ENCODE results near the gene CHN2.

Gene CHN2

GRCh38 chr7:29505931-29506330, 311.4 kb downstream of the CHN2 start:
- H3K4me3 ChIP-seq (ENCODE audit: low read depth, low read length), result no peak overlapping the region
- DNase-seq (ENCODE audit: low read depth), result no peak
- no peak for TF ChIP-seq POLR2A (IDR thresholded peaks at IDR 0.05; ENCODE audit: extremely low read depth, insufficient read length)
- no peak for TF ChIP-seq MYC (IDR thresholded peaks at IDR 0.05; ENCODE audit: low read depth, low read length)
- TF ChIP-seq, protein P1, sequence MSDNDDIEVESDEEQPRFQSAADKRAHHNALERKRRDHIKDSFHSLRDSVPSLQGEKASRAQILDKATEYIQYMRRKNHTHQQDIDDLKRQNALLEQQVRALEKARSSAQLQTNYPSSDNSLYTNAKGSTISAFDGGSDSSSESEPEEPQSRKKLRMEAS (IDR thresholded peaks at IDR 0.05; ENCODE audit: low read depth, low read length), result no peak
- TF ChIP-seq, protein P2, sequence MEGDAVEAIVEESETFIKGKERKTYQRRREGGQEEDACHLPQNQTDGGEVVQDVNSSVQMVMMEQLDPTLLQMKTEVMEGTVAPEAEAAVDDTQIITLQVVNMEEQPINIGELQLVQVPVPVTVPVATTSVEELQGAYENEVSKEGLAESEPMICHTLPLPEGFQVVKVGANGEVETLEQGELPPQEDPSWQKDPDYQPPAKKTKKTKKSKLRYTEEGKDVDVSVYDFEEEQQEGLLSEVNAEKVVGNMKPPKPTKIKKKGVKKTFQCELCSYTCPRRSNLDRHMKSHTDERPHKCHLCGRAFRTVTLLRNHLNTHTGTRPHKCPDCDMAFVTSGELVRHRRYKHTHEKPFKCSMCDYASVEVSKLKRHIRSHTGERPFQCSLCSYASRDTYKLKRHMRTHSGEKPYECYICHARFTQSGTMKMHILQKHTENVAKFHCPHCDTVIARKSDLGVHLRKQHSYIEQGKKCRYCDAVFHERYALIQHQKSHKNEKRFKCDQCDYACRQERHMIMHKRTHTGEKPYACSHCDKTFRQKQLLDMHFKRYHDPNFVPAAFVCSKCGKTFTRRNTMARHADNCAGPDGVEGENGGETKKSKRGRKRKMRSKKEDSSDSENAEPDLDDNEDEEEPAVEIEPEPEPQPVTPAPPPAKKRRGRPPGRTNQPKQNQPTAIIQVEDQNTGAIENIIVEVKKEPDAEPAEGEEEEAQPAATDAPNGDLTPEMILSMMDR (IDR thresholded peaks at IDR 0.05; ENCODE audit: low read depth, low read length), result no peak

GRCh38 chr7:29508608-29509007, 314.0 kb downstream of the CHN2 start:
- H3K4me3 ChIP-seq (ENCODE audit: low read depth, low read length), result no peak overlapping the region
- TF ChIP-seq POLR2A (IDR thresholded peaks at IDR 0.05; ENCODE audit: extremely low read depth, insufficient read length) (no peak), MYC (IDR thresholded peaks at IDR 0.05; ENCODE audit: low read depth, low read length) (no peak)
- TF ChIP-seq, protein P2 (IDR thresholded peaks at IDR 0.05; ENCODE audit: low read depth, low read length), result no peak
- TF ChIP-seq, protein P1 (IDR thresholded peaks at IDR 0.05; ENCODE audit: low read depth, low read length), result no peak
- no peak for DNase-seq (ENCODE audit: low read depth)

DNA sequence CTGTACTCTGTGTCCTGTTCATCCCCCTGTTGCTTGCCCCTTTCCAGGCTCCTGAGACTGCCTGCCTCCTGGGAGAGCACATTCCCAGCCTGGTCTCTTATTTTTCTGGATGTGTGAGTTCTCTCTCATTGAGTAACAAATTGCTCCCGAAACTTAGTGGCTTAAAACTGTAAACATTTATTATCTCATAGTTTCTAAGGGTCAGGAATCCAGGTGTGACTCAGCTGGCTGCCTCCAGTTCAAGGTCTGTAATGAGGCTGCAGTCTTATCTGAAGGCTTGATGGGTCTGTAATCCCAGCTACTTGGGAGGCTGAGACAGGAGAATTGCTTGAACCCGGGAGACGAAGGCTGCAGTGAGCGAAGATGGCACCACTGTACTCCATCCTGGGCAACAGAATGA, 315.5 kb downstream of the CHN2 start:
- TF ChIP-seq, protein P1 (IDR thresholded peaks at IDR 0.05; ENCODE audit: low read depth, low read length), result no peak
- TF ChIP-seq, protein P2 (IDR thresholded peaks at IDR 0.05; ENCODE audit: low read depth, low read length), result no peak
- no peak for TF ChIP-seq POLR2A (IDR thresholded peaks at IDR 0.05; ENCODE audit: extremely low read depth, insufficient read length)
- no peak for TF ChIP-seq MYC (IDR thresholded peaks at IDR 0.05; ENCODE audit: low read depth, low read length)
- H3K4me3 ChIP-seq (ENCODE audit: low read depth, low read length), result no peak overlapping the region
- DNase-seq (ENCODE audit: low read depth), result no peak

GRCh38 chr7:29511337-29511736, 316.8 kb downstream of the CHN2 start:
- H3K4me3 ChIP-seq (ENCODE audit: low read depth, low read length), result no peak overlapping the region
- DNase-seq (ENCODE audit: low read depth), result no peak
- TF ChIP-seq, protein P1 (IDR thresholded peaks at IDR 0.05; ENCODE audit: low read depth, low read length), result no peak
- TF ChIP-seq MYC (IDR thresholded peaks at IDR 0.05; ENCODE audit: low read depth, low read length), result no peak
- TF ChIP-seq, protein P2 (IDR thresholded peaks at IDR 0.05; ENCODE audit: low read depth, low read length), result no peak
- no peak for TF ChIP-seq POLR2A (IDR thresholded peaks at IDR 0.05; ENCODE audit: extremely low read depth, insufficient read length)

- no peak overlapping the region for H3K4me3 ChIP-seq (ENCODE audit: low read depth, low read length)
- no peak for DNase-seq (ENCODE audit: low read depth)
- TF ChIP-seq POLR2A (IDR thresholded peaks at IDR 0.05; ENCODE audit: extremely low read depth, insufficient read length), result no peak
- TF ChIP-seq, protein P1 (IDR thresholded peaks at IDR 0.05; ENCODE audit: low read depth, low read length), result no peak
- TF ChIP-seq, protein P2 (IDR thresholded peaks at IDR 0.05; ENCODE audit: low read depth, low read length), result no peak
- TF ChIP-seq MYC (IDR thresholded peaks at IDR 0.05; ENCODE audit: low read depth, low read length), result no peak
Measured at GRCh38 chr7:29511851-29512250, 317.3 kb downstream of the CHN2 start.
